ENCODE data around the gene NCOA1. TPM values are rescaled to one million over a fixed set of nuclear protein-coding genes. Genes with fewer than 3 reads are reported as not detected.

The NCOA1 gene
- total RNA-seq, 1 experiment from 2014 or later, result 27.5 TPM

- no TSS peak for BruUV-seq (replicated peaks)
- Histone ChIP-seq H3K9me3 (ENCODE audit: low read depth, low read length, poor library complexity, severe bottlenecking) (no peaks in the 10 kb centered on the region), H3K27me3 (replicated peaks; ENCODE audit: insufficient read depth, low read depth, low read length, poor library complexity) (no peaks in the 10 kb centered on the region), H3K27ac (ENCODE audit: low read depth, low read length, poor library complexity, severe bottlenecking) (no peak overlapping the region), H3K4me3 (ENCODE audit: low read depth, low read length, poor library complexity, severe bottlenecking) (no peak overlapping the region), H3K4me1 (ENCODE audit: insufficient read depth, low read length, poor library complexity, severe bottlenecking) (peaks cover 43% of the 10 kb centered on the region), H3K36me3 (ENCODE audit: insufficient read depth, low read length, poor library complexity, severe bottlenecking) (no peaks in the 10 kb centered on the region)
- DNase-seq (ENCODE audit: low spot score), result no peak
- intact Hi-C loops (cut with micrococcal nuclease; ENCODE audit: unreplicated experiment), result no loop called here
- ChIA-PET CTCF (no interaction called here), POLR2A (ENCODE audit: low non-redundant PET) (no interaction called here)
- TF ChIP-seq CTCF (conservative IDR thresholded peaks at IDR 0.05; ENCODE audit: low read depth, low read length) (no peak), EZH2 (IDR thresholded peaks at IDR 0.05; ENCODE audit: borderline replicate concordance, low read depth, low read length, poor library complexity, severe bottlenecking) (no peak)
Observed at GRCh38 chr2:24621779-24622538, 130.9 kb downstream of the NCOA1 start.

- ChIA-PET POLR2A (ENCODE audit: low non-redundant PET) (interaction anchor here (0.6 kb wide), 1 partner anchor 81 kb away, joined by 3 read pairs; no protein-coding TSS in a partner anchor), CTCF (no interaction called here)
- intact Hi-C loops (cut with micrococcal nuclease; ENCODE audit: unreplicated experiment), result no loop called here
- H3K4me1 ChIP-seq (ENCODE audit: insufficient read depth, low read length, poor library complexity, severe bottlenecking), result peaks cover 28% of the 10 kb centered on the region
- H3K27me3 ChIP-seq (replicated peaks; ENCODE audit: insufficient read depth, low read depth, low read length, poor library complexity), result no peaks in the 10 kb centered on the region
- no peaks in the 10 kb centered on the region for H3K36me3 ChIP-seq (ENCODE audit: insufficient read depth, low read length, poor library complexity, severe bottlenecking)
- TF ChIP-seq EZH2 (IDR thresholded peaks at IDR 0.05; ENCODE audit: borderline replicate concordance, low read depth, low read length, poor library complexity, severe bottlenecking), result no peak
- H3K27ac ChIP-seq (ENCODE audit: low read depth, low read length, poor library complexity, severe bottlenecking), result no peak overlapping the region
- no peaks in the 10 kb centered on the region for H3K9me3 ChIP-seq (ENCODE audit: low read depth, low read length, poor library complexity, severe bottlenecking)
- DNase-seq (ENCODE audit: low spot score), result no peak
- no peak overlapping the region for H3K4me3 ChIP-seq (ENCODE audit: low read depth, low read length, poor library complexity, severe bottlenecking)
- no TSS peak for BruUV-seq (replicated peaks)
Observed at GRCh38 chr2:24623535-24623934, 132.5 kb downstream of the NCOA1 start.

- Histone ChIP-seq H3K4me1 (ENCODE audit: insufficient read depth, low read length, poor library complexity, severe bottlenecking) (peaks cover 23% of the 10 kb centered on the region), H3K9me3 (ENCODE audit: low read depth, low read length, poor library complexity, severe bottlenecking) (no peaks in the 10 kb centered on the region), H3K27me3 (replicated peaks; ENCODE audit: insufficient read depth, low read depth, low read length, poor library complexity) (no peaks in the 10 kb centered on the region), H3K36me3 (ENCODE audit: insufficient read depth, low read length, poor library complexity, severe bottlenecking) (no peaks in the 10 kb centered on the region), H3K4me3 (ENCODE audit: low read depth, low read length, poor library complexity, severe bottlenecking) (no peak overlapping the region), H3K27ac (ENCODE audit: low read depth, low read length, poor library complexity, severe bottlenecking) (no peak overlapping the region)
- TF ChIP-seq EZH2 (IDR thresholded peaks at IDR 0.05; ENCODE audit: borderline replicate concordance, low read depth, low read length, poor library complexity, severe bottlenecking), result no peak
- no peak for TF ChIP-seq CTCF (conservative IDR thresholded peaks at IDR 0.05; ENCODE audit: low read depth, low read length)
- DNase-seq (ENCODE audit: low spot score), result no peak
- ChIA-PET POLR2A (ENCODE audit: low non-redundant PET) (no interaction called here), CTCF (no interaction called here)
- intact Hi-C loops (cut with micrococcal nuclease; ENCODE audit: unreplicated experiment), result no loop called here
- BruUV-seq (replicated peaks), result no TSS peak
Observed at GRCh38 chr2:24625728-24626127, 134.7 kb downstream of the NCOA1 start.

- H3K4me3 ChIP-seq (ENCODE audit: low read depth, low read length, poor library complexity, severe bottlenecking), result no peak overlapping the region
- H3K9me3 ChIP-seq (ENCODE audit: low read depth, low read length, poor library complexity, severe bottlenecking), result no peaks in the 10 kb centered on the region
- TF ChIP-seq EZH2 (IDR thresholded peaks at IDR 0.05; ENCODE audit: borderline replicate concordance, low read depth, low read length, poor library complexity, severe bottlenecking) (no peak), CTCF (conservative IDR thresholded peaks at IDR 0.05; ENCODE audit: low read depth, low read length) (no peak)
- DNase-seq (ENCODE audit: low spot score), result no peak
- no peaks in the 10 kb centered on the region for H3K27me3 ChIP-seq (replicated peaks; ENCODE audit: insufficient read depth, low read depth, low read length, poor library complexity)
- intact Hi-C loops (cut with micrococcal nuclease; ENCODE audit: unreplicated experiment), result no loop called here
- peaks cover 19% of the 10 kb centered on the region for H3K4me1 ChIP-seq (ENCODE audit: insufficient read depth, low read length, poor library complexity, severe bottlenecking)
- CTCF ChIA-PET, result no interaction called here
- BruUV-seq (replicated peaks), result no TSS peak
- H3K27ac ChIP-seq (ENCODE audit: low read depth, low read length, poor library complexity, severe bottlenecking), result no peak overlapping the region
- H3K36me3 ChIP-seq (ENCODE audit: insufficient read depth, low read length, poor library complexity, severe bottlenecking), result no peaks in the 10 kb centered on the region
- POLR2A ChIA-PET (ENCODE audit: low non-redundant PET), result no interaction called here
Observed at GRCh38 chr2:24626131-24626530, 135.1 kb downstream of the NCOA1 start.

Data from A673 (cell line).